ENCODE results near the gene USP49.
"Not testable (repeated sequence)": the region's sequence is repeated elsewhere in the genome, so short reads cannot be mapped to it uniquely, and the experiment has no call there.

Gene USP49

DNA sequence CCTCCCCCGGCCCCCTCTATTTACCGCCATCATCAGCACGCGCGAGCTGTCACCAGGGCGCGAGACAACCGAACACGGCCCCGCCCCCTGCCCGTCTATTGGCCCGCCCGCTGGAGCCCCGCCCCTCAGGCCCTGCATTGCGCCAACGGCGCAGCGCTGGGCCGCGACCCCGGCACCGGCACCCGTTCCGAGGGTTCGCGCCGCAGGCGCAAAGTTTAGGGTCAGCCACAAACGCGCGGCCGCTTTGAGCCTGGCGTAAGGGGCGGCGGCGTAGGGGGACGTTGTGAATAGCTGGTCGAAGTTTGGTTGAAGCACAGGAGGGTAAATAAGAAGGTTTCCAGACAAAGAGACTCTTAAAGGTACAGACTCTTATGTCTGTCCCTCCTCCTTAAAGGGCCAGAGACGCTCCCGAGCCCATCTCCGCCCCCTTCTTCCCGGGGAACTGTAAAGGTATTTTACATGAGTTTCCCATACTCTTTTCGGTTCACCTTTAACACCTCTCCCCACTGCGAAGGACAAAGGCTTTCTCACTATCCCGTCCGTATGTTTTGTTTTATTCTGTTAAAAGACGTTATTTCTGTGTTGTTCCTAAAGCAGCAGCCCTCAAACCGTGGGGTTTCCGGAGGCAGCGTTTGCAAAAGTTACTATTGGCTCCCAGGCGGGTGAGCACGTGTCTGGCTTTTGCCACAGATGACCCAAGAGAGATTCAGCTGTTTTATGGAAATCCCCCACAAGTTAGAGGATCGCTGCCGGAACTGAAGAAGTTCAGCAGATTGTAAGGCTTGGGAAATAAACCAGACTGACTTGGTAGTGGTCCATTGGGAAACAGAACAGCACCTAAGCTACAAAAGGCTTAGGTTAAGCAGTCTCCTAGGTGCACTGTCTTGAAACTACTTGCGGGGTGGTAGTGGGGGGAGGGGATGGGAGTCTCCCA is at the start of gene USP49:
TSS of gene USP49 (minus strand) at position 76 of the 934 bp plus-strand sequence. CDS start 88,392 bp downstream, outside the sequence.
- Mint-ChIP-seq H3K36me3 (ENCODE audit: low read depth) (no peaks in the 10 kb centered on the region), H3K4me1 (peaks cover 9% of the 10 kb centered on the region), H3K27ac (peak within 1 kb of the TSS; percentile 89), H3K4me3 (no peak within 1 kb of the TSS), H3K27me3 (no peaks in the 10 kb centered on the region), H3K9me3 (no peaks in the 10 kb centered on the region)
- ATAC-seq: peak; percentile 95
- DNase-seq: peak; percentile 94

DNA sequence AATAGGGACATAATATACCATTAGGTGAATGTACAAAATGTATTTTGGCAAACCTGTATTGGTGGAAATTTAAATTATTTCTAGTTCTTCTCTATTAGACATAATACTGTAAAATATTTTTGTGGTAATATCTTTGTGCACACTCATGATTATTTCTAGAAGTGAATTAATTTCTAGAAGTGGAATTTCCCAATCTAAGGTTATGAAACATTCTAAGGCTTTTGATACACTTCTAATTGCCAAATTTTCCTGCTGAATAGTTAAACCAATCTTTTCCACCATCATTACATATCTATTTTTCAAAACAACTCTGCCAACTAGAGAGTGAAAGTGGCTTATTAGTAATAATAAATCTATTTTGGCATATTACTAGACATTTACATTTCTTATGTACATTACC is 48.3 kb upstream of the USP49 start:
- Mint-ChIP-seq H3K4me1 (peaks cover 71% of the 10 kb centered on the region), H3K27ac (peak overlapping the region; percentile 76), H3K4me3 (peak overlapping the region; percentile 11), H3K9me3 (no peaks in the 10 kb centered on the region), H3K27me3 (no peaks in the 10 kb centered on the region), H3K36me3 (ENCODE audit: low read depth) (peaks cover 20% of the 10 kb centered on the region)
- no peak for DNase-seq
- ATAC-seq: no peak

- peaks cover 74% of the 10 kb centered on the region for H3K4me1 Mint-ChIP-seq
These were observed 47.7 kb upstream of the USP49 start for GRCh38 chr6:41942882-41943281.

DNA sequence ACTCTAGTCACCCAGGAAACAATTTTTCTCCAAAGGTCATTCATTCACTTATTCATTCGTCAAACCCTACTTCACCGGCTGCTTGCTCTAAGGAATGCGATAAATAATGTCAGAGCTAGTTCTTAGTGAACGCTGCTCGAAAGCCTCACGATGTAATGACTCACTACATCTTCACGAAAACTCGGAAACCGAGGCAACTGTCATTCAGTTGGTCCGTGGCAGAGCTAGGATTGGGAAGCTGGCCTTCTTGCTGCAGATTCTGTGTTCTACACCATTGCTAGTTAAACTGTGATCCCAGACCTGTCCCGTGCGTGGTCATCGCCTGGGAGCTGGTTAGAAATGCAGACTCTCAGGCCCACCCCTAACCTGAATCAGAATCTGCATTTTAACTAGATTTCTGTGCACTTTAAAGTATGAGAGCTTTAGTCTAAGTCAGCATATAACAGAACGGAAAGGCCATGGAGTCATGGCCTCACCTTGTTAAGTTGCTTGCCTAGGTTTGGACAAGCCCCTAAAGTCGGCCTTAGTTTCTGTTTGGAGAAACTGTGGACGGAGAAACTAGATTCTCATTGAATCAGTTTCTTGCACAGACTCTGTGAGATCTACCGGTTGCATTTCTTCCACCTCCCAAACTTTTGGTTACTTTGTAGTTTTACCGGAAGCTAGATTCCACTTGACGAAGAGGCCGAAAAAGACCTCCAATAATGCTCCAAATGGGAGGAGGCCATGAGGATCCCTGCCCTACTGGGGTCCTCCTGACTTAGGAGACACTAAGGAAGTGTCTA is 47.1 kb upstream of the USP49 start:
- peak; percentile 35 for ATAC-seq
- Mint-ChIP-seq H3K27ac (peak overlapping the region; percentile 97), H3K4me1 (peaks cover 74% of the 10 kb centered on the region), H3K27me3 (no peaks in the 10 kb centered on the region), H3K36me3 (ENCODE audit: low read depth) (peaks cover 30% of the 10 kb centered on the region), H3K4me3 (peak overlapping the region; percentile 83), H3K9me3 (no peaks in the 10 kb centered on the region)
- no peak for DNase-seq

More at GRCh38 chr6:41942882-41943281, 47.7 kb upstream of the USP49 start:
- peak overlapping the region; percentile 97 for H3K27ac Mint-ChIP-seq
- DNase-seq, H3K9me3 Mint-ChIP-seq, ATAC-seq, H3K27me3 Mint-ChIP-seq: not testable (repeated sequence)
- peak overlapping the region; percentile 83 for H3K4me3 Mint-ChIP-seq
- peaks cover 24% of the 10 kb centered on the region for H3K36me3 Mint-ChIP-seq (ENCODE audit: low read depth)

GRCh38 chr6:41941280-41942066 is 46.3 kb upstream of the USP49 start, which contains the start of gene CCND3:
Gene CCND3, minus strand, starts transcription at chr6:41941808. Its CDS starts 159 bp downstream, at chr6:41941649.
- peaks cover 37% of the 10 kb centered on the region for H3K36me3 Mint-ChIP-seq (ENCODE audit: low read depth)
- no peaks in the 10 kb centered on the region for H3K9me3 Mint-ChIP-seq
- ATAC-seq: peak; percentile 80
- no peaks in the 10 kb centered on the region for H3K27me3 Mint-ChIP-seq
- peak; percentile 93 for DNase-seq
- peaks cover 77% of the 10 kb centered on the region for H3K4me1 Mint-ChIP-seq
- peak within 1 kb of the TSS; percentile 97 for H3K27ac Mint-ChIP-seq
- peak within 1 kb of the TSS; percentile 97 for H3K4me3 Mint-ChIP-seq

DNA sequence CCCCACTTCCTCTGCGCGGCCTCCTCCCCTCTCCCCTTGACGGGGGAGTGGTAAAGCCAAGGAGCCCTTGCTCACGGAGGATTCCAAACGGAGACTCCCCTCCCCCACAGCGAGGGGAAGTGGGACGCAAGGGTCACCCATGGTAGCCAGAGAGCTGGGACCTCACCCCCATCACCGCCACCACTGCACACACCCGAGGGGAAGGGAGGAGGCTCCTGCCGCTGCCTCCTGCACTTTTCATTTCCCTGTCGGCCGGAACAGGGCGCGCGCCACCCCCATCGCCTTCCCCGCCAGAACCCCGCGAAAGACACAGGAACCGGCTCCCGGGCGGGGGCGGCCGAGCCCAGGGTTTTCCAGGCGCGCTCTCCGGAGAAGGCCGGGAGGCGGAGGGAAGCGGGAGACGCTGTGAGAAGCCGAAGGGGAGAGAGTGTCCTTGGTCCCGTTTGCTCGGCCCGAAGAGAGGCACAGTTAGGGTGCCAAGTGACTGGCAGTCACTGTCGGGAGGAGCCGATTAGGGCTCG is 45.6 kb upstream of the USP49 start:
- peaks cover 79% of the 10 kb centered on the region for H3K4me1 Mint-ChIP-seq
- H3K27me3 Mint-ChIP-seq: no peaks in the 10 kb centered on the region
- peak overlapping the region; percentile 97 for H3K4me3 Mint-ChIP-seq
- DNase-seq (peak; percentile 66), ATAC-seq (no peak)
- peak overlapping the region; percentile 95 for H3K27ac Mint-ChIP-seq
- no peaks in the 10 kb centered on the region for H3K9me3 Mint-ChIP-seq
- peaks cover 40% of the 10 kb centered on the region for H3K36me3 Mint-ChIP-seq (ENCODE audit: low read depth)

DNA sequence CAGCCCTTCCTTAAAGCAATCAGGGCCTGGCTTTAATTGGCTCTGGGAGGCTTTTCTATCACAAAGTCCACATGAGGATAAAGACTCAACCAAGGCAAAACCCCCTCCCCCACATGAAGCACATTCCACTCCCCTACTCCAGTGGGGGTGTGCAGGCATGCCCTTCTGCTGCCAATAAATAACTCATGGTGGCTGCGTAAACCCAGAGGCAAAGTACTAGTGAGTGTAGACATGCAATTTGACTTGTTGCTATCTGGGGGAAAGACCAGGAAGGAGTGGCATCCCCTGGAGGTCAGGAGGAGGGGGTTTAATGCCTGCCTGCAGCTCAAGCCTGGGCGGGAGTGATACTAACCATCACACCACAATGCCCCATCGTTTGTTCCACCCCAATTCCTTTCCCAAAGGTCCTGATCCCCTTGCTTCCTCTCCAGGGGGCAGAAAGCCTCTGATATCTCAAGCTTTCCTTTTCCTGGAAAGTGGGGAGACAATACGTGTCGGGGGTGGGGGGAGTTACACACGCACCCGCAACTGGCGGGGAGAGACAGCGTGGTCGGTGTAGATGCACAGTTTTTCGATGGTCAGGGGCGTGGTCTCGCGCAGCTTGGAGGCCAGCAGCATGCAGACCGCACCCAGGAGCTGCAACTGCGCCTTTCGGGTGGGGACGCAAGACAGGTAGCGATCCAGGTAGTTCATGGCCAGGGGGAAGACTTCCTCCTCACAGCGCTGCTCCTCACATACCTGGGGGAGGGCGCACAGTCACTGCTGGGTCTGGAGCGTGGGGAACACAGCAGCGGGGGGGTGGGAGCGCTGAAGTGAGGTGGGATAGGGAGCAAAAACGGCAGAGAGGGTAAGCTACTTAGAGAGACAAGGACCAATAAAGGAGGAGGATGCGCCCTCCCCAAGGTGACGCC is 44.9 kb upstream of the USP49 start:
- H3K36me3 Mint-ChIP-seq (ENCODE audit: low read depth): peaks cover 44% of the 10 kb centered on the region
- H3K27me3 Mint-ChIP-seq: no peaks in the 10 kb centered on the region
- DNase-seq: peak; percentile 62
- H3K9me3 Mint-ChIP-seq: no peaks in the 10 kb centered on the region
- peak overlapping the region; percentile 95 for H3K27ac Mint-ChIP-seq
- peak; percentile 10 for ATAC-seq
- peak overlapping the region; percentile 97 for H3K4me3 Mint-ChIP-seq
- H3K4me1 Mint-ChIP-seq: peaks cover 79% of the 10 kb centered on the region

DNA sequence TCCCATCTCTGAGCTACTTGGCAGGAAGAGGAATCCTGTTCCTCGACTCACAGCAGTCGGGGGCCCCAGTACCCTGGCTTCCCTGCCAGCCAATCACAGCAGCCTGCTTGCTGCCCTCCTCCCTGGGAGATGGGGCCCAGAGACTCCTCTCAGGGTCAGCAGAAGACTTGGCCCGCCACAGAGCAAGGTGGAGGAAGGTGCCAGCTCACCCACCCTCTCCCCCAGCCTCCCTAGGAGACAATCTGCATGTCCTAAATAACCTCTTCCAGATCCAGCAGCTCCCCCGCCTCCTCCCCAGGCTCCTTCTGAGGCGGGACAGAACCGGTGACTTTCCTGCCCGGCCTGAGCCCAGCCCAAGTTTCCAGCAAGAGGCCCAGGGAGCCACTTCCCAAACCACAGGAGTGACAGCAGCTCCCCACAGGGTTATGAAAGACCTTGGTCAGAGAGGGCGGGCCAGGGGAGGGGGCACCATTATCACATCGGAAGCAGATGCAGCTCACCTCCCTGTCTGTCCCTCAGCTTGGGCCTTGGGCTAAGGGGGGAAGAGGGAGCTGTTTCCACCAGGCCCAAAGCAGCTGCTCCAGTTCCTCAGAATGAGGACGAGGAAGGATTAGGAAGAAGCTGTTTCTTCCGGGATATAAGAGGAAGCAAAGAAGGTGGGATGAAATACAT is 44.1 kb upstream of the USP49 start:
- no peaks in the 10 kb centered on the region for H3K27me3 Mint-ChIP-seq
- ATAC-seq: peak; percentile 2
- H3K4me3 Mint-ChIP-seq: peak overlapping the region; percentile 97
- peaks cover 79% of the 10 kb centered on the region for H3K4me1 Mint-ChIP-seq
- H3K27ac Mint-ChIP-seq: peak overlapping the region; percentile 95
- H3K9me3 Mint-ChIP-seq: no peaks in the 10 kb centered on the region
- DNase-seq: peak; percentile 58
- H3K36me3 Mint-ChIP-seq (ENCODE audit: low read depth): peaks cover 51% of the 10 kb centered on the region

DNA sequence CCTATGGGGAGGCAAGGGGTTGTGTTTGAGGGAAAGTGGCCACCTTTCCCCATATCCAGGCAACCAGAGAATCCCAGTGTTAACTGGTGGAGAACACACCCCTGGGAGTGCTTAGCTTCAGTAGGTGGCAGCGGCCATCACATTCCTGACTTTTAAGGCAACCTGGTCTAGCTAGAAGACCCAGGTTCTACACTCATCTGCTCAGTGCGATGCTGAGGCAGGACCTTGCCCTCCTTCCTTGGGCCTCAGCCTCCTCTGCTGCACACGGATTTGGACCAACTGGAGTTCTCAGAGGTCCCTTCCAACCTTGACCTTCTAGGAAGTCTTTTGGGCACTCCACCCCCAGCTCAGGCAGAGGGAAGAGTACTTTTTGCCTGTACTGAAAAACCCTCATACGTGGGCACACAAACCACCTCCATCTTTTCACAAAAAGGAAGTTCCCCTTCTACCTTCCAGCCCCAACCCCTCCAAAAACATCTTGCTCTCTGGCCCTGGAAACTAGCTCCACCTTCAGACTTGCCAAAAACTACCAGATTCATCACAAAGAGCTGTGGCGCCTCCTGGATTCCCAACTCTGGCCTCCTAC is 43.5 kb upstream of the USP49 start:
- Mint-ChIP-seq H3K9me3 (no peaks in the 10 kb centered on the region), H3K4me3 (peak overlapping the region; percentile 97), H3K36me3 (ENCODE audit: low read depth) (peaks cover 53% of the 10 kb centered on the region), H3K4me1 (peaks cover 79% of the 10 kb centered on the region), H3K27ac (peak overlapping the region; percentile 95), H3K27me3 (no peaks in the 10 kb centered on the region)
- ATAC-seq (no peak), DNase-seq (no peak)

DNA sequence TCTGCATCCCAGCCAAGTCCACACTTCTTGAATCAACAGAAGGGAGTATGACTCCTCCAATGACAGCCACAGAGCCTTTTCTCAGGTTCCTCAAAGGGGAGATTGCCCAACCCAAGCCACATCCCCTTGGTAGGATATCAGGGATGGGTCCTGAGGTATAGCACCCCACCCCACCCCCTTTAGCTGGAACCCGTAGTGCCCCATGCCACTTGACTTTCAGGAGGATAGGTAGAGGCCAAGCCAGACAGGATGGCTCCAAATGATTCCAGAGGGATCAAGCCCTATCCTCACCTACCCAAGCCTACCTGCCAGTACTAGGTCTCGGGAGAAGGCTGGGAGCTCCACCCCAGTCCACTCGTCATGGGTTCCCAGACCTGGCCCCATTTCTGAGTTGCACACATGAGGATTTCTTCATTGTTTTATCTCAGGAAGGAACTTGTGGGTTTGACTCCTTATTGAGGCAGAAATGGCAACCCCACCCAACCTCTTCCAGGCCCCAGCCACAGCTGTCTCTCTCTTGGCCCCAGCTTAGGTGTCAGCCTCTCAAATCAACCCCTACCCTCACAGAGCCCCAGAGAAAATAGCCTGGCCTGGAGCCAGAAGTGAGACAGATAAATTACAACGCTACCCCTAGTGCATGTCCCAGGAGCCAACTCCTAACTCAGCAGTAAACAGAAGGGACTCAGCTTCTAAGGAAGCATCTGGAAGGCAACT is 42.8 kb upstream of the USP49 start:
- ATAC-seq (no peak), DNase-seq (no peak)
- Mint-ChIP-seq H3K27ac (peak overlapping the region; percentile 95), H3K9me3 (no peaks in the 10 kb centered on the region), H3K4me1 (peaks cover 74% of the 10 kb centered on the region), H3K27me3 (no peaks in the 10 kb centered on the region), H3K36me3 (ENCODE audit: low read depth) (peaks cover 55% of the 10 kb centered on the region), H3K4me3 (peak overlapping the region; percentile 97)

- ATAC-seq (no peak), DNase-seq (no peak)
- Mint-ChIP-seq H3K4me1 (peaks cover 69% of the 10 kb centered on the region), H3K27me3 (no peaks in the 10 kb centered on the region), H3K4me3 (peak overlapping the region; percentile 97), H3K27ac (peak overlapping the region; percentile 95), H3K36me3 (ENCODE audit: low read depth) (peaks cover 60% of the 10 kb centered on the region), H3K9me3 (no peaks in the 10 kb centered on the region)
These were observed 42.3 kb upstream of the USP49 start for GRCh38 chr6:41937472-41937860.
